ENCODE results near the gene KIF3A. TPM values are rescaled to one million over a fixed set of nuclear protein-coding genes. Genes with fewer than 3 reads are reported as not detected.
A peak's percentile ranks its signal among the peaks of the same experiment; 100 is the strongest.

KIF3A gene
- total RNA-seq, 1 experiment from 2014 or later, result 12.7 TPM

DNA sequence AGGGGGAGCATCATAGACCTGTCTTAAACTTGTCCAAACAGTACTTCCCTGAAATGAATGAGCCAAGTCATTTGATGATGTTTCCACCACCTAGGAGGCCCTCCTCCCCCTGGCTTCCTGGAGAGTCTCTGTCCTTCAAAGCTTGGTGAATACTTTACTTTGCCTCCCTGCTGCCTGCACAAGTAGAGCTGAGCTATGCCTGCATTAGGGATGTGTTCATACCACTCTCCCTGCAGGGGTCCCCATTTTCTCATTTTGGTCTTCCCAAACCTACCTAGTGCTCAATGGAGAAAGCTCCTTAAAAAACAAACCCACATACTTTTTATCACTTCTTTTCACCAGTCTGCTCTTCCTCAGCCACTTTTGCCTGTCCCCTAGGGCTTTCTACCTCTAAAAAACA is 17.6 kb upstream of the KIF3A start:
- no peaks in the 10 kb centered on the region for H3K9me3 ChIP-seq (ENCODE audit: control insufficient read depth in 1 of 2, insufficient read depth in 1 of 2, low read depth in 1 of 2, low read length in 2 of 2)
- H3K9me2 ChIP-seq (ENCODE audit: insufficient read depth), result no peaks in the 10 kb centered on the region
- DNase-seq (ENCODE audit: low read depth, low spot score) (no peak), ATAC-seq (peak; percentile 71)
- POLR2A ChIA-PET, result interaction anchor here (0.9 kb wide), 1 partner anchor 65 kb away, joined by 4 read pairs; no protein-coding TSS in a partner anchor
- no peak overlapping the region for H2AFZ ChIP-seq (ENCODE audit: low read depth, low read length, poor library complexity, severe bottlenecking)
- peaks cover 3 to 5% of the 10 kb centered on the region in 2 experiments; a peak in 1 of 4 replicates for H3K36me3 ChIP-seq (ENCODE audit: control insufficient read depth in 1 of 2, insufficient read depth in 2 of 2, low read length in 2 of 2)
- no peaks in the 10 kb centered on the region for H3K4me1 ChIP-seq (ENCODE audit: control insufficient read depth in 1 of 2, insufficient read depth in 2 of 2, low read length in 2 of 2)
- no peak overlapping the region for H3K4me2 ChIP-seq (ENCODE audit: low read length)
- H3K27me3 ChIP-seq (ENCODE audit: insufficient read depth, low read length), result no peaks in the 10 kb centered on the region
- H4K20me1 ChIP-seq (ENCODE audit: insufficient read depth), result no peaks in the 10 kb centered on the region
- no peak overlapping the region for H3K4me3 ChIP-seq (replicated peaks in 1 of 2; ENCODE audit: low read depth in 1 of 2, low read length in 2 of 2)
- no TSS peak for BruUV-seq (replicated peaks)
- CTCF ChIA-PET, result interaction anchor here (0.8 to 2.8 kb wide), 6 partner anchors 17 to 67 kb away, joined by 3 to 31 read pairs (median 3); partner anchors contain the start of gene KIF3A
- H3K79me2 ChIP-seq (ENCODE audit: insufficient read depth, low read length), result no peaks in the 10 kb centered on the region
- intact Hi-C loops (cut with micrococcal nuclease), result no loop called here
- H3K27ac ChIP-seq (ENCODE audit: low read depth, low read length), result no peak overlapping the region
- H3K9ac ChIP-seq (ENCODE audit: low read length), result no peak overlapping the region
- RAD21 ChIA-PET (ENCODE audit: low non-redundant PET in 1 of 2, low total read pairs in 2 of 2, uncharacterized antibody in 2 of 2, unreplicated experiment in 2 of 2), result interaction anchor here (0.8 to 1.5 kb wide), 4 partner anchors 47 to 129 kb away, joined by 3 to 6 read pairs (median 3); no protein-coding TSS in a partner anchor
- TF ChIP-seq RAD21 (IDR thresholded peaks at IDR 0.05; ENCODE audit: low read depth), result peak; percentile 54
- TF ChIP-seq JUND (IDR thresholded peaks at IDR 0.05), result no peak
- TF ChIP-seq, protein P1, sequence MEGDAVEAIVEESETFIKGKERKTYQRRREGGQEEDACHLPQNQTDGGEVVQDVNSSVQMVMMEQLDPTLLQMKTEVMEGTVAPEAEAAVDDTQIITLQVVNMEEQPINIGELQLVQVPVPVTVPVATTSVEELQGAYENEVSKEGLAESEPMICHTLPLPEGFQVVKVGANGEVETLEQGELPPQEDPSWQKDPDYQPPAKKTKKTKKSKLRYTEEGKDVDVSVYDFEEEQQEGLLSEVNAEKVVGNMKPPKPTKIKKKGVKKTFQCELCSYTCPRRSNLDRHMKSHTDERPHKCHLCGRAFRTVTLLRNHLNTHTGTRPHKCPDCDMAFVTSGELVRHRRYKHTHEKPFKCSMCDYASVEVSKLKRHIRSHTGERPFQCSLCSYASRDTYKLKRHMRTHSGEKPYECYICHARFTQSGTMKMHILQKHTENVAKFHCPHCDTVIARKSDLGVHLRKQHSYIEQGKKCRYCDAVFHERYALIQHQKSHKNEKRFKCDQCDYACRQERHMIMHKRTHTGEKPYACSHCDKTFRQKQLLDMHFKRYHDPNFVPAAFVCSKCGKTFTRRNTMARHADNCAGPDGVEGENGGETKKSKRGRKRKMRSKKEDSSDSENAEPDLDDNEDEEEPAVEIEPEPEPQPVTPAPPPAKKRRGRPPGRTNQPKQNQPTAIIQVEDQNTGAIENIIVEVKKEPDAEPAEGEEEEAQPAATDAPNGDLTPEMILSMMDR (IDR thresholded peaks at IDR 0.05 in 2 of 3, conservative IDR thresholded peaks at IDR 0.05 in 1 of 3; ENCODE audit: borderline replicate concordance in 1 of 3, insufficient read depth in 1 of 3, low read depth in 2 of 3, low read length in 2 of 3), result peak; percentile 21 to 28 (median 22); a peak in 2 of 6 replicates

DNA sequence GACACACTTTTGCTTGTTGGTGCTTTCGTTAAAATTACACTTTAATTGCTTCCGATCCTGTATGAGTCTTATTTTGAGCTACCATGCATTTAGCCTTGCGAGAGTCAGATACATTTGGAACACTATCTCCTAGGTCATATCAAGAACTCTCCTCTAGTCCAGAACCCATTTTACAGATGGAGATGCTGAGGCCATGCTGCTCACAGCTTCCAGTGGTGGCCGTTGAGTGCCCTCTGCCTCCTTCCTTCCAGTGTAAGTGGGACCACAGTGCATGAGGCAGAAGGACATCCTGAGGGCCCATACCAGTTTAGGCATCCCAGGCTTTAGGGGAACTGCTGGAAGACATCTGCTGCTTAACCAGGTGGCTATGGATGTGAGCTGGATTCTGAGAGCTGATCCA is 16.8 kb upstream of the KIF3A start:
- no peaks in the 10 kb centered on the region for H4K20me1 ChIP-seq (ENCODE audit: insufficient read depth)
- POLR2A ChIA-PET, result interaction anchor here (1.1 kb wide), 1 partner anchor 22 kb away, joined by 3 read pairs; no protein-coding TSS in a partner anchor
- TF ChIP-seq POLR2A (IDR thresholded peaks at IDR 0.05; ENCODE audit: borderline replicate concordance, extremely low read depth, insufficient read depth, insufficient read length), result no peak
- TF ChIP-seq JUND (IDR thresholded peaks at IDR 0.05), result no peak
- TF ChIP-seq, protein P2, sequence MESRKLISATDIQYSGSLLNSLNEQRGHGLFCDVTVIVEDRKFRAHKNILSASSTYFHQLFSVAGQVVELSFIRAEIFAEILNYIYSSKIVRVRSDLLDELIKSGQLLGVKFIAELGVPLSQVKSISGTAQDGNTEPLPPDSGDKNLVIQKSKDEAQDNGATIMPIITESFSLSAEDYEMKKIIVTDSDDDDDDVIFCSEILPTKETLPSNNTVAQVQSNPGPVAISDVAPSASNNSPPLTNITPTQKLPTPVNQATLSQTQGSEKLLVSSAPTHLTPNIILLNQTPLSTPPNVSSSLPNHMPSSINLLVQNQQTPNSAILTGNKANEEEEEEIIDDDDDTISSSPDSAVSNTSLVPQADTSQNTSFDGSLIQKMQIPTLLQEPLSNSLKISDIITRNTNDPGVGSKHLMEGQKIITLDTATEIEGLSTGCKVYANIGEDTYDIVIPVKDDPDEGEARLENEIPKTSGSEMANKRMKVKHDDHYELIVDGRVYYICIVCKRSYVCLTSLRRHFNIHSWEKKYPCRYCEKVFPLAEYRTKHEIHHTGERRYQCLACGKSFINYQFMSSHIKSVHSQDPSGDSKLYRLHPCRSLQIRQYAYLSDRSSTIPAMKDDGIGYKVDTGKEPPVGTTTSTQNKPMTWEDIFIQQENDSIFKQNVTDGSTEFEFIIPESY (IDR thresholded peaks at IDR 0.05; ENCODE audit: extremely low read depth, insufficient replicate concordance, low read length), result no peak
- no peak for TF ChIP-seq EGR1 (IDR thresholded peaks at IDR 0.05; ENCODE audit: low read depth)
- no peak for TF ChIP-seq SIN3A (IDR thresholded peaks at IDR 0.05; ENCODE audit: low read depth)
- TF ChIP-seq SP1 (IDR thresholded peaks at IDR 0.05; ENCODE audit: low read depth), result no peak
- TF ChIP-seq, protein P3, sequence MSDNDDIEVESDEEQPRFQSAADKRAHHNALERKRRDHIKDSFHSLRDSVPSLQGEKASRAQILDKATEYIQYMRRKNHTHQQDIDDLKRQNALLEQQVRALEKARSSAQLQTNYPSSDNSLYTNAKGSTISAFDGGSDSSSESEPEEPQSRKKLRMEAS (IDR thresholded peaks at IDR 0.05), result no peak
- no peak for TF ChIP-seq EZH2phosphoT487 (IDR thresholded peaks at IDR 0.05; ENCODE audit: borderline replicate concordance)
- no peak for TF ChIP-seq ELF1 (IDR thresholded peaks at IDR 0.05; ENCODE audit: borderline replicate concordance, low read depth)
- TF ChIP-seq, protein P4, sequence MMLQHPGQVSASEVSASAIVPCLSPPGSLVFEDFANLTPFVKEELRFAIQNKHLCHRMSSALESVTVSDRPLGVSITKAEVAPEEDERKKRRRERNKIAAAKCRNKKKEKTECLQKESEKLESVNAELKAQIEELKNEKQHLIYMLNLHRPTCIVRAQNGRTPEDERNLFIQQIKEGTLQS (IDR thresholded peaks at IDR 0.05), result no peak
- TF ChIP-seq CBX3 (IDR thresholded peaks at IDR 0.05; ENCODE audit: low read depth), result no peak
- no peak for TF ChIP-seq POLR2AphosphoS5 (IDR thresholded peaks at IDR 0.05; ENCODE audit: low read depth, low read length)
- no peak for TF ChIP-seq RAD21 (IDR thresholded peaks at IDR 0.05; ENCODE audit: low read depth)
- no peak for TF ChIP-seq FOSL1 (IDR thresholded peaks at IDR 0.05; ENCODE audit: low read depth)
- no peak for TF ChIP-seq SRF (IDR thresholded peaks at IDR 0.05; ENCODE audit: low read depth)
- no peak for TF ChIP-seq TCF7L2 (IDR thresholded peaks at IDR 0.05; ENCODE audit: borderline replicate concordance, extremely low read depth, insufficient read depth, insufficient read length)

More for the DNA sequence above, 16.8 kb upstream of the KIF3A start:
- H3K27ac ChIP-seq (ENCODE audit: low read depth, low read length), result no peak overlapping the region
- H3K27me3 ChIP-seq (ENCODE audit: insufficient read depth, low read length), result no peaks in the 10 kb centered on the region
- no peaks in the 10 kb centered on the region for H3K79me2 ChIP-seq (ENCODE audit: insufficient read depth, low read length)
- no peaks in the 10 kb centered on the region for H3K4me1 ChIP-seq (ENCODE audit: control insufficient read depth in 1 of 2, insufficient read depth in 2 of 2, low read length in 2 of 2)
- H3K36me3 ChIP-seq (ENCODE audit: control insufficient read depth in 1 of 2, insufficient read depth in 2 of 2, low read length in 2 of 2), result peaks cover 3 to 5% of the 10 kb centered on the region in 2 experiments; a peak in 1 of 4 replicates
- ATAC-seq (no peak), DNase-seq (ENCODE audit: low read depth, low spot score) (no peak)
- no peak overlapping the region for H3K4me2 ChIP-seq (ENCODE audit: low read length)
- no peaks in the 10 kb centered on the region for H3K9me3 ChIP-seq (ENCODE audit: control insufficient read depth in 1 of 2, insufficient read depth in 1 of 2, low read depth in 1 of 2, low read length in 2 of 2)
- RAD21 ChIA-PET (ENCODE audit: low non-redundant PET in 1 of 2, low total read pairs in 2 of 2, uncharacterized antibody in 2 of 2, unreplicated experiment in 2 of 2), result interaction anchor here (0.7 to 1.5 kb wide), 4 partner anchors 66 to 368 kb away, joined by 3 to 6 read pairs (median 4); no protein-coding TSS in a partner anchor
- H3K9ac ChIP-seq (ENCODE audit: low read length), result no peak overlapping the region
- H3K9me2 ChIP-seq (ENCODE audit: insufficient read depth), result no peaks in the 10 kb centered on the region
- no peak overlapping the region for H3K4me3 ChIP-seq (replicated peaks in 1 of 2; ENCODE audit: low read depth in 1 of 2, low read length in 2 of 2)
- no TSS peak for BruUV-seq (replicated peaks)
- CTCF ChIA-PET, result interaction anchor here (1.1 to 2.8 kb wide), 4 partner anchors 16 to 68 kb away, joined by 3 to 10 read pairs (median 6); partner anchors contain the start of gene KIF3A
- intact Hi-C loops (cut with micrococcal nuclease), result no loop called here
- H2AFZ ChIP-seq (ENCODE audit: low read depth, low read length, poor library complexity, severe bottlenecking), result no peak overlapping the region
